GM03348 (cell line): ENCODE results near the gene KIAA2012.
"Not testable (repeated sequence)": the region's sequence is repeated elsewhere in the genome, so short reads cannot be mapped to it uniquely, and the experiment has no call there.

Experiments used
- DNase-seq: peaks from one replicate; pipeline ENCODE4 v3.0.0; 2012; ENCODE audit warnings: low spot score

KIAA2012 gene

DNA sequence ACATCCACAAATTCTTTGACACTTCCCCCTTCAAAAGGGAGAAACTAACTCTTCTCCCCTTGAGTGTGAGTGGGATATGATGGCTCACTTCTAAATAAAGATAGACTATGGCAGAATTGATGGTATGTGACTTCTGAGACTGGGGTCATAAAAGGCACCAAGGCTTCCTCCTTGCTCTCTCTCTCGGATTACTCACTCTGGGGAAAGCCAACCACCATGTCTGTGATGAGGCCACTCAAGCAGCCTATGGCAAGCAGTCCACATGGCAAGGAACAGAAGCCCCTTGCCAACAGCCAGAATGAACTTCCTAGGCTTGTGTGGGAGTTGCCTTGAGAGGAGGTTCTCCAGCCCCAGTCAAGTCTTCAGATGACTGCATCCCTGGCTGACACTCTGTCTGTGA lies 43.6 kb downstream of the KIAA2012 start:
- no peak for DNase-seq

GRCh38 chr2:202118168-202118567 lies 45.1 kb downstream of the KIAA2012 start:
- DNase-seq, result no peak

DNA sequence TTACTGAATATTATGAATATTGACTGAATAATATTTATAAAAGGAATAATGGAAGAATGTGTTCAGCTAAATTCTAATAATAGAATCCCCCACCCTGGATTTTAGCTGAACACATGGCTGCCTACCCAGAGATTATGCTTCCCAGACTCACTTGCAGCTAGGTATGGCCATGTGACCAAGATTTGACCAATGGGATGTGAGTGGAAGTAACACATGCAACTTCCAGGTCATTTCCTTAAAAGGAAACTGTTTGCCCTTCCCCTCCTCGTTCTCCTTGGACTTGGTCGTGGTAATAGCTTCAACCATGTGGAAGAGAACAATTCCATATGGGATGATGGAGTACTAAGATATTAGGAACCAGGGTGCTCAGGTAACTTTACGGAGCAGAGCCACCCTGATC lies 47.8 kb downstream of the KIAA2012 start:
- no peak for DNase-seq

DNA sequence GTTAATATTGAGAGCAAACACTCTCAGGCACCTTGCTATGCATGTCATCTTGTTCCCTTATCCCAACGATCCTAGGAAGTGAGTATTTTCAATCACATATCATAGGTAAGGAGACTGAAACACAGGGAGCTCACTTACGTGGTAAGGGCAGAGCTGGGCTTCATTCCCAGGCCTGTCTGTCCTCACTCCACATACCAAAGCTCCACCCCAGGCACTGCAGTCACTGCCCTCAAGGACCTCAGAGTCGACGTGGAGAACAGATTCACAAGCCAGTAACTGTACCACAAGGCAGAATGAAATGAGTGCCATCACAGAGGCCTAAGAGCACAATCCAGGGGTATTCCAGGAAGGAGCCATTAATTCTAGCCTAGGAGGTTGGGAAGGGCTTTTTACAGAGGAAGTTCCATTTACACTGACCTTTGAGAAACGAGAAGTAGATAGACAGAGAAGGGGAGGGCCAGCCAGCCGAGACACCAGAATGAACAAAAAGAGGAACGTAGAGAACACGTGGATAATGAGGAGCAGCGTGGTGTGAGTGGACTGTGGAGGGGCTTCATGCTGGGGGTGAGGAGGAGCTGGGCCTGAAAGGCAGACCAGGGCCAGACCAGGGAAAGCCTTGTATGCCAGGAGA lies 48.6 kb downstream of the KIAA2012 start:
- DNase-seq, result no peak

DNA sequence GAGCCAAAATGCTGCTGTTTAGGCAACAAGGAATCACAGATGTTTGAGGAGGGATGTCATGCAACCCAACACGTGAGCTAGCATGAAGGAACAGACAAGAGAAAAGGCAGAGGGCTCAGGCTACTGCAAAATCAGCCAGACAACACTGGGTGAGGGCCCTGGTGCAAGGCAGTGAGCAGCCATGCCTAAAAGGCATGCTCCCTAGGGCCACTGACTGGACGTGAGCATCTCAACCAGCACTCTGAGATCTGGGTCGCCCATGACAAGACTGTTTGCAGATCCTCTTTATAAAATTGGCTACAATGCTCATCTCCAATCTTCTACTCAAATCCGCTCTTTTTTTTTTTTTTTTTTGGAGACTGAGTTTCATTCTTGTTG lies 49.1 kb downstream of the KIAA2012 start:
- no peak for DNase-seq

DNA sequence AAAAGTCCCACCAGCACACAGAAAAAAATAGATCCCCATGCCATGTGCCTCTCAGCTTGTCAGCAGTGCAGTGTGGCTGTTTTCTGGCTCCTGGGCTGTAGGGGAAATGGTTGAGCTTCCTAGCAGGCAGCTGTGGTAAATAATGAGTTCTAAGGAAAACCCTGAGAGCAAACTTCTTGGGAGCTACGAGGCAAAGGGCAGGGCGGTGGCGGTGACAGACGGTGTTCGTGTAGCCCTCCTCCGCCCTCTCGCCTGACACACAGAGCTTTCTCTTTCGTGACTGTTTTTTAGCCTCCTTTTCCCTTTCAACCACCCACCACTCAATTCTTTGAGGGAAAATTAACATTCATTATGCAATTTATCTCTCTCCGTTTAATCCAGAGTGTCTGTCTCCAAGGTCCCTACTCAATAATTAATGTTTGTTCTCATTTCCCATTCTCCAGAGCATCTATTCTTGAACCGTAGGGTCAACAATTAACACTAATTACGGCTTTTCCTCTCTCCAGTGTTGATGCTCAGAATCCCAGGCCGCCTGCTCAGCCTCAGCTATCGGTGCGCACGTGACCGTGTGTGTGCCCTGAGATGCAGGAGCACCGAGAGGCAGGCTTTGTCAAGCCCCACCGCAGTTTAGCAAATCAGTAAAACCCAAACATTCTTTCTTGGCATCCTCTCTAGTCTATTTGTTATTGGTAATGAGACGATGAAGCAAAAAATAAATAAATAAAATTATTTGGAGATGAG lies 50.1 kb downstream of the KIAA2012 start:
- DNase-seq, result no peak

DNA sequence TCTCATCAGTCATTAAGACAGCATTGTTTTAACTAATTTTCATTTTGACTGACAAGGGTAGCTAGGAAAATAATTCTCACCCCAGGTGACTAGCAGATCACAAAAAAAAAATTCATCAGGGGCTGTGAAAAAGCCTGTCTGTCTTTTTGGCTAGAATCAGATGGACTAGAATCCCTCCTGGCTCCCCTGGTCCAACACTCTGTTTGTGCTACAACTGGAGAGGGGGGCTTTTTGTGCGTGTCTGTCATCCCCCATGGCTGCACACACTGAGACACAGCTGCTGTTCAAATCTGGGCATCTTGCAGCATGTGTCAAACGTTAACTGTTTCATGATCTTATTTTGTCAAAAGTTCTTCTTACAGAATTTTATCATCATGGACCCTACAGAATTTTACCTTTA lies 51.2 kb downstream of the KIAA2012 start:
- no peak for DNase-seq

DNA sequence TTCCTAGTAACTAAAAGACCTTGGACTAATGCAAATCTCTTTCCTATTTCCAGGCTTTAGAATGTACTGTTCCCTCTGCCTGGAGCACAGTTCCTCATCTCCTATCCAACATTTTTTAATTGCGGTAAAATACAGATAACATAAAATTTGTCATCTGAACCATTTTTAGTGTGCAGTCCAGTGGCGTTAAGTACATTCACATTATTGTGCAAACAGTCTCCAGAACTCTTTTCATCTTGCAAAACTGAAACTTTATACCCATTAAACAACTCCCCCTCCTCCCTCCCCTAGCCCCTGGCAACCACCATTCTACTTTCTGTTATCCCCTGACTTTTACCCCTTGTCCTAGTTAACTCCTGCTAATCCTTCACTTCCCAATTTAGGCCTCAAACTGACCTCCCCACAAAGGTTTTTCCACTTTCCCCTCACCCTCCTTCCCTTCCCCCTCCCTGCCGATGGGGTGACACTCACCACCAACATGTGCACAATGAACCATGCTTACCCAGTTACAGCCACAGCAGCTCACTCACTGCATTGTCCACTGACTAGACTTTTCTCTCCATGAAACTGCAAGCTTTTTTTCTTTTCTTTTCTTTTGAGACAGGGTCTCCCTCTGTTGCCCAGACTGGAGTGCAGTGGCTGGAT lies 54.8 kb downstream of the KIAA2012 start:
- DNase-seq, result no peak

GRCh38 chr2:202129841-202130240 lies 56.8 kb downstream of the KIAA2012 start:
- no peak for DNase-seq

GRCh38 chr2:202133200-202133908 lies 60.3 kb downstream of the KIAA2012 start:
- no peak for DNase-seq

- no peak for DNase-seq
Measured at GRCh38 chr2:202133909-202134265, 60.8 kb downstream of the KIAA2012 start.

GRCh38 chr2:202135091-202135874 lies 62.2 kb downstream of the KIAA2012 start:
- peak; percentile 88 for DNase-seq

- DNase-seq, result not testable (repeated sequence)
Measured at GRCh38 chr2:202136039-202136438, 63.0 kb downstream of the KIAA2012 start.

DNA sequence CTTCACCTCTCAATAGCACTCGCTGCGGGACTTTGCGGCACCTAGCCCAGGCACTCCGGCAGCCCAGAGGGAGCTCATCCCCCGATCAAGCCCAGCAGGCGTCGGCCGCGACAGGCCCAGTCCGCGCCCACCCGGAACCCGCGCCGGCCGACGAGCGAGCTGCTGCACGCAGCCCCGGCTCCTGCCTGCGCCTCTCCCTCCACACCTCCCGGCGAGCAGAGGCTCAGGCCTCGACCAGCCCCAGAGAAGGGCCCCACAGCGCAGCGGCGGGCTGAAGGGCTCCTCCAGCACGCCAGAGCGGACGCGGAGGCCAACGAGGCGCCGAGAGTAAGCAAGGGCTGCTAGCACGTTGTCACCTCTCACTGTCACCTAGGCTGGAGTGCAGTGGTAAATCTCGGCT lies 63.5 kb downstream of the KIAA2012 start:
- DNase-seq, result no peak

DNA sequence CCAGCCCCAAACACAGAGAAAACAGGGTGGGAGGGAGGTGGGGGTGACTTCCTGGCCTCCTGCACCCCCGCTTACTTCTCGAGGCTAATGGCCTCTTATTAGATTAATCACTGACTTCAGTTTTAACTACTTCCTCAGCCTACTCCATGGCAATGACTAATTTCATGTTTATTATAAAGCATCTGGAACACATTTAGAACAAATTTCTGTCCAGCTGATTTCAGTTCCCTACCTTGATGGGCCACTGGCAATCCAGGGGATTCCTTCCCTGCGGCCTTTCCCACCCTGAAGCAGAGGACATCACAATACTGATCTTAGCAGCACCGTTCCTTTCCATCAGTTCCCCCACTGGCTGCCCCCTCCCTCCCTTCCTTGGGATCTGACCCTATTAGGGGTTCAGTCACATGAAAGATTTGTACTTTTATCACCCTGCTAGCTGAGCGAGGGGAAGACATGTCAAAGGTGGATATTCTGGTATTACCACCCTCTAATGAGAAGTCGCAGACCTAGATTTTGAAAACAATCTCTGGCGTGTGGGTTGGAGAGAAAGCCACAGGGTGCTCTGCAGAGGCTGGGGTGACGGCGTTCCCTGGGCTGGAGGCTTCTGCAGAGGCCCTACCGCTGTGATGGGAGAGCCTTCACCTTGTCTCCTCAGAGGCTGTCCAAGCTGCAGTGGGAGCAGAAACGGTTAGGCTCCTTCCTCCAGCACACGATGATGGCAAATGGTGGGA lies 67.6 kb downstream of the KIAA2012 start:
- DNase-seq, result peak; percentile 72

- no peak for DNase-seq
Measured at GRCh38 chr2:202141329-202141947, 68.4 kb downstream of the KIAA2012 start.

- no peak for DNase-seq
Measured at GRCh38 chr2:202142540-202142939, 69.5 kb downstream of the KIAA2012 start.

DNA sequence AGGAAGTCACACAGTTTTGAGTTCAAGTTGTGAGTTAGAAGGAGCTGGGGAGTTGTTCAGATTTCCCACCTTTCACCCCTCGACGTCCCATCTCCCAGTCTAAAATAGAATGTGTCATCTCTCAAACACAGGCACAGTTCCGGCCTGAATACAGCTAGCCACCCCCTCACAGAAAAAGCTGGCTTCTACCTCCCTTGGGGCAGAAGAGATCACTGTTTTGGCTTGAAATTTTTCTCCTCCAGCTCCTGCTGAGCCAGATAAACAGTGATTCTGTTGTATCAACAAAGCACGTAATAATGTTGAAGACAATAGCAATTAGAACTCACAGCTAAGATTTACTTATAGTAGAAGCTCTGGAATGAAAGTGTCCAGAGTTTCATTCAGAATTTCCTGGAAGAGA lies 74.7 kb downstream of the KIAA2012 start:
- peak; percentile 45 for DNase-seq

GRCh38 chr2:202148515-202149154 lies 75.6 kb downstream of the KIAA2012 start:
- DNase-seq, result no peak

DNA sequence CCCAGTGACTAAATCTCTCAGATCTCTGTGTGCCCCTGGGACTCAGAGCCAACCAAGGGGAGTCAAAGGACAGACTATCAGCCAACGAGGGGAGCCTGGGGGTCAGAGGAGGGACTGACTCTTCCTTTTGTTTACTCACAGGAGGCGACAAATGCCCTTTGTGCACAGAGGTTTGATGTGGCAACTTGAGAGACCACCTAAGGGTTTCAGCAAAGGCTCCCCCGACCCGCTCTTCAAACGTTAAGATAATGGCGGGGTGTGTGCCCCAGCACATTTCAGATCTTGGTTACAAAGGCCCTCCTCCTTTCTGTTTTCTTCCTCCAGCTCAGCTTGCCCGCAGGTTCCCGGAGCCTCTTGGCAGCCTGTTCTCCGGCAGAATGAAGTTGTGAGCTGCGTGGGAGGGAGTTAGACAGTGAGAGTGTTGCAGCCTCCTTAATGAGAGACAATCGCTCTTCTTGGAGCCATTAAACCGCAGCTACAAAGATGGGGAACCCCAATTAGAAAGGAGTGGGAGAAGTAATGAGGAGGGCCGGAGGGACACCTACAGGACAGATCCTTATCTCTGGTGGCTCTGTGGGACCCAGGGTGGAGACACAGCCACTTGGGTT lies 76.2 kb downstream of the KIAA2012 start:
- DNase-seq, result peak; percentile 69
